ENCODE measurements around the gene GPR183.

The GPR183 gene

DNA sequence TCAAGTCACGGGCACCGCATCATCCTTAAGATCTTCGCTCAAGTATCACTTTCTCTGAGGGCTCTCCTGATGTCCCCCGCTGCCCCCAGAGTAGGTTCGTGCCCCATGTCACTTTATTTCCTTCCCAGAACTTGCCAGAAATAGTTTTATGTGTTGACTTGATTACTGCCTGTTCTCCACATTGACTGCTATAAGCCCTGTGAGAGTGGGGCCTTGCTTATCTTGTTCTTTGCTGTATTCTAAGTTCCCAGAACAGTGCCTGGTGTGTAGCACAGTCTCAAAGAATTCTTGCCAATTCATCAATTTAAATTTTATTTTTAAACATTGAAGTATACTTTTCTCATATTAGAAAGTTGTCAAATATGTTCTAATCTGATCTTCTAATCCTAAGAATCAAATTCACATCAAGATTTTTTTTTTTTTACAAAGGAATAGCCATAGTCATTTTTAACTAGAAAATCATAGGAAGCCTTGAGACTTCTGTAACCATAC, 32.1 kb upstream of the GPR183 start:
- DNase-seq: no peak

DNA sequence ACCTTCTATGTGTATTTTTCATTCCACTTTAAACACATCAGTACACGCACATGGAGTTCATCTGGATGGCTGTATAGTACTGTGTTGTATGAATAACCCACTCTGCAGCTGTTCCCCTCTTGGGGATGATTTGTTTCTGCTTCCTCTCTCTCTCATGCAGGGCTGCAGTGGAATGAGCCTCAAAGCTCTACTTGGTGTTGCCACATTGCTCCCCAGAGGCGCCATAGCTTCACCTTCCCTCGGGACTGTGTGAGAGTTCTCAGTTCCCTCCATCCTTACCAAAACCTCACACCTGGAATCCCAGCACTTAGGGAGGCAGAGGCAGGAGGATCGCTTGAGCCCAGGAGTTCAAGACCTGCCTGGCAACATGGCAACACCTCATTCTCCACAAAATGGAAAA, 28.4 kb upstream of the GPR183 start:
- DNase-seq: no peak

DNA sequence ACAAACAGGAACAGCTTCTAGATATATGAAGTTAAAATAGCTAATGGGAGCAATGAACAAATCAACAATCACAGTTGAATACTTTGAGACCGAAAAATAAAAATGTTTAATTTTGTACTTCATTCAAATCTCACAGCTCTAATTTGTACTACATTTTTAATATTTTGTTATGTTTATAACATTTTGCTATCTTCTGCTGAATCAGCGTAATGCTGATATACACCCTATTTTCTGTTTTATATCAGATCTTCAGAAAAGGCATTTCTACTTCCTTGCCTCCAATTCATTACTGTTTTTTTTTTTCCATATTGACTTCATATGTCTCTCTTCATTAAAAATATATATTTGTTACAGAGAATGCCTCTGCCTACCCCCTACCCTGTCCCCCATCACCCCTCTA, 27.9 kb upstream of the GPR183 start:
- DNase-seq: no peak

DNA sequence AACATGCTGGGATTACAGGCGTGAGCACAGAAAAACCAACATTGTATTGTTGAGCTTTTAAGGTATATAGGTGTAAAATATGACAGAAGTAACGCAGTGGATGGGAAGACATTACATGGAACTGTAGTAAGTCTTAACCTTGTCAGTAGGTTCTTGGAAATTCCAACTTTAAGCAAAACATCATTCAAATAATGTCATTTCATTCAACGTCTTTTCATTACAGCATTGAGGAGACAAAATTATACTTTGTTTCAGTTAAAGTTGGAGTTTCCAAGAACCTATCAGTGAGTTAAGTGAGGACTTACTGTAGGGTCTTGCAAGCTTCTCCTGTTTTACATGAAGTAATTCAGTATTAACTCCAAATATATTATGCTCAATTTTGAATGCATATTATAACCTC, 27.0 kb upstream of the GPR183 start:
- DNase-seq: no peak

DNA sequence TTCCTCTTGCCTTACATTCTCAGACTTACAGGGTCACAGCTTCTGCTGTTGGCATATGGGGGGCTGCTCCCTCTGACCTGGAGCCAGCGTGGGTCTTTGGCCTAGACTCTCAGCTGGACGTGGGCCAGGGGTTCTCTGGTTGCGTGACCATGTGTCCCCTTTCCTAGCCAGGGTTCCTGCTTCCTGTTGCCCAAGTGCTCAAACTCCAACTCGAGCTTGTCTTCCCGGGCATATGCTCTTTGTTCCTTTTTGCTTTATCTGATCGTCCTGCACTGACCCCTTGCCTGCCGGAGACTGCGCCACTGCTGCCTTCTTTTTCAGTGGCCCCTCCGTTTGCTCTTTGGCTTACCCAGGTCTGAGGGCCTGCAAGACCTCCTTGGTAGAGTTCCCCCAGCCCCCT, 25.3 kb upstream of the GPR183 start:
- no peak for DNase-seq

DNA sequence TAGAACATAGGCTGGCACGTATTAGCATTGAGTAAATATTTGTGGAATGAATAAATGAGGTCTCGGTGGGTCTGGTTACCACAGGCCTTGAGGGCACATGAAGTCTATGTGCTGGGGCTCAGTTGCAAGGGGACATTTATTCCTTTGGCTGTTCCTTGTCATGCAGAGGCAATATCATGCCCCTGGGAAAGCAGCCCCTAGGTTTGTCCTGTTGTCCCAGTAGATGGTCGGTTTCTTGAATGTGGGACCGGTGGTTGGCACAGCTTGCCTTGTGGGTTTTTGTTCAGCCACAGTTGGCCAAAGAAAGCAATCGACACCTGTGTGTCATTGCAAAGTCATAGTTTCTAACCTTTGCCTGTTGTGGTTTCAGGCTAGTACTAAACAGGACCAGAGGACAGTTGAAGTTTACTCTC, 24.7 kb upstream of the GPR183 start:
- DNase-seq: no peak

DNA sequence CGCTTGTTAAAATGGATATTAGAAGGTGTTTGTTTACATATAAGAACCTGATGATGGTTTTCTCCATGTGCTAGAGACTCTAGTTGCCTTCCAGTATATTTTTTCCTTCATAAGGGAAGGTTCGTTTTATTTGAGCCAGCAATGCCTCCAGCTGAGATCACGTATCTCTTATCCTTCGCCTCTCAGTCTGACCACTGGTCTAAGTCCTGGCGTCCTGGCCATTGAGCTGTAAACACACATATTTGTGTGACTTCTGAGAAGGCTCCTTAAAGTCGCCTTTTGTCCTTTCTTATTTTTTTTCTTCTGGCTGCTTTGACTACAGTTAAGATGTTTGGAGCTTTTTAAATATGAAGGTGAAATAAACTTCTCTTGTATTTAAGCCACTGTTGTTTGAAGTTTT, 23.7 kb upstream of the GPR183 start:
- no peak for DNase-seq

DNA sequence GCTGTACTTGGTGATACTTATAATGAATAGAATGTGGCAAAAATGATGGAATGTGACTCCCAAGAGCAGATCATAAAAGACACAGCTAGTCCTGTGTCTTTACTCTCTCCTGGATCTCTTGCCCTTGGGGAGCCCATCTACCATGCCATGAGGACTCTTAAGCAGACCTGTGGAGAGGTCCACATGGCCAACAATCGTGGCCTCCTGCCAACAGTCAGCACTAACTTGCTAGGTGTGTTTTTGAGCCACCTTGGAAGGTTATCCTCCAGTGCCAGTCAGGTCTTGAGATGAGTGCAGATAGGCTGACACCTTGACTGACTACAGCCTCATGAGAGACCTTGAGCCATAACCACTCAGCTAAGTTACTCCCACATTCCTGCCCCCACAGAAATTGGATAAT, 22.3 kb upstream of the GPR183 start:
- no peak for DNase-seq

DNA sequence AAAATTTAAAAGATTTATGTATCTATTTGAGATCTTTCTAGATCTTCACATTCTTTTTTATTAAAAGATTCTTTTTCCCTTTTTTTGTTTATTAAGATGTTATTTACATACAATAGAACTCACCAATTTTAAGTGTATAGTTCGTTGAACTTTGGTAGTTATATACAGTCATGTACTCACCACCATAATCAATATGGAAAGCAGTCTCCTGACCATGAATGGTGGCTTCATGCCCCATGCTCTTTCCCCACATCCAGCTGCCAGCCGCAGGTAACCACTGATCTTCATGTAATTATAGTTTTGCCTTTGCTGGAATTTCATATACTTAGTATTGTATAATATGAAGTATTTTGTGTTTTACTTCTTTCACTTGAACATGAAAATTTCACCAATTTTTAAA, 20.6 kb upstream of the GPR183 start:
- DNase-seq: no peak

DNA sequence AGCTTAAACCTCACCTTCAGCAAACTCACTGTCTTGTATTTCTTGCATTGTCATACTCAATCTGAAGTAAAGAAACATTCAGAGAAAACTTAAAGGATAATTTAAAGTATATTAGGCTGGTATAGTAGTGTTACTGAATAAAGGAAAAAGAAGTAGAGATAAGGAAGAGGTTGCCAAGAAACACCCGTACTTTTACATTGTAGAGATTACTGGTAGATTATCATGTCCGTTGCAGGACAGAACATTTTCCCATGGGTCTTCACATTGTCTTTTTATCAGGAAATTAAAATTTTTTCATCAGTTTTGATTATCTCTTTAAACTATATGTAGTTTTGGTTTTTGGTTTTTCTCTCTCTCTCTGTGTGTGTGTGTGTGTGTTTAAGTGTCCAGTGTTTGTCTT, 19.9 kb upstream of the GPR183 start:
- no peak for DNase-seq

DNA sequence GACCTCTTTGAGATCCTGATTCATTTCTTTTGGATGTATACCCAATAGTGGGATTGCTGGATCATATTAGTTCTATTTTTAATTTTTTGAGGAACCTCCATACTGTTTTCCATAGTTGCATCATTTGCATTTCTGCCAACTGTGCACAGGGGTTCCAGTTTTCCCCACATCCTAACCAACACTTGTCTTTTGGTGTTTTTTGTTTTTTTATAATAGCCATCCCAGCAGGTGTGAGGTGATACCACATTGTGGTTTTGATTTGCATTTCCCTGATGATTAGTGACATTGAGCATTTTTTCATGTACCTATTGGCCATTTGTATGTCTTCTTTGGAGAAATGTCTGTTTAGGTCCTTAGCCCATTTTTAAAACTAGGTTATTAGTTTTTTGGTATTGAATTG, 18.8 kb upstream of the GPR183 start:
- DNase-seq: no peak

DNA sequence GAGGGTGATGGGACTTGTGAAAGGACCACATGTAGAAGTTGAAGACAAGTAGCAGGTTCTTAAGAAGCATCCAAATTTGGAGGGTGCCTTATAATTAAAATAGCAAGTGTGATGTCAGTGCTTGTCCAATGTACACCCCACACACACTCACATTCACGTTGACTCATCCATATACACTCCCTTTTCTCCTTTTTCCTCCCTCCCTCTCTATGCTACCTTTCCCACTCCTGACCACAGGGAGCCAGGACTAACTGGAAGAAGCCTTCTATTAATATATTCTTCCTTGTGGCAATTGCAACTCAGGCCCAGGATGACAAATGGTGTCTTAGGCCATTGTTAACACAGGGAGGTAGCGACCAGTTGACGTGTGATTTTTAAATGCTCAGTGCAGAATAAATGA, 16.3 kb upstream of the GPR183 start:
- DNase-seq: no peak

DNA sequence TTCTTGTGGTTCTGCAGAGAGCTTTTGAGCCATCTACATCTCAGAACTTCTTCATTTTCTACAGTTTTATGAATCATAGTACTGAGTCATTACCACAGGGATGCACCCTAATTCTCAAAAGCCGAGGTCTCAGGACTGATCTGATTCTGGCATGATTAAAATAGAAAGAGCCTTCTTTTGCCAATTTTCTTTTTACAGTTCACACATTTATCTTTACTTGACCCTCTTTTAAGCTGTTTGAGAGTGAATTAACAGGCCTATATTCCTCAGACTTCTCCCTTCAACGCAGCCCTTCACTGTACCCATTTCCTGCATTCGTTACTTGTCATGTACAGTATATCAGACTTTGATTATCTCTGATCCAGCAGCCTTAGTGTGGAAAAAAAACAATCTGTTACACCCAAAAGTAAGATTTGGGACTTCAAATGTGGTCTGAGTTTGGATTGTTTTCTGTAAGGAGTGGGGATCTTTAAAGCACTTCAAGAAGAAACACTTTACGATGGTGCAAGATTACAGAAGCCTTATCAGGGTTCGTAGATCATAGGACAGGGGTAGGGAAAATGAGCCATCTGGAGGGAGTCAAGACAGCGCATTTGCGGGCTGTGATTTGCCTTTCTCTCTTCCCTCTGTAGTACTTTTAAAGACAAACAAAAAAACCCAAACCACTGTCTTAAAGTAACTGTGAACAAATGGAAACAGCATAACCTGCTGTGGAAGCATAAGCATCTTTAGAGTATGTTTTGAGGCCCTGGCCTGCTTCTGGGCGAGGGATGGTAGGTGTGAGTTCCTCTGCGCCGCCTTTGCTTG, 15.3 kb upstream of the GPR183 start:
- DNase-seq: peak in 1 of 2 donors; percentile 52

DNA sequence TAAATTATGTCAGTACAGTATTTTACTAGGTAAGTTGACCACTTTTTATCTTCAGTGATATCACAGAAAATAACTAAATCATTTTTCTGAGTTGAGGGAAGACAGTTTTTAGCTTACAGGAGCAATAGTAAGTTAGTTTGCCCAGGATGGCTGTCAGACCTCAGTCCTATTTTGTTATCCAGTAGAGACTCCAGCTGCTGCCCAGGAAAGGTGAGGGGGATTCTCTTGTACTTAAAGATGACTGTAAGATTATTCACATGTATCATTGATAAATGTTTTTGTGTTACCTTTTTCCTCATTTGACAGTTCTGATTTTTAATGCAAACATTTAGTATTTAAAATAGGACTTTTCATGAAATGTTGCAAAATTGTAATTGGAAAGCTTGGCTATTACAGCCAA, 14.5 kb upstream of the GPR183 start:
- no peak for DNase-seq

DNA sequence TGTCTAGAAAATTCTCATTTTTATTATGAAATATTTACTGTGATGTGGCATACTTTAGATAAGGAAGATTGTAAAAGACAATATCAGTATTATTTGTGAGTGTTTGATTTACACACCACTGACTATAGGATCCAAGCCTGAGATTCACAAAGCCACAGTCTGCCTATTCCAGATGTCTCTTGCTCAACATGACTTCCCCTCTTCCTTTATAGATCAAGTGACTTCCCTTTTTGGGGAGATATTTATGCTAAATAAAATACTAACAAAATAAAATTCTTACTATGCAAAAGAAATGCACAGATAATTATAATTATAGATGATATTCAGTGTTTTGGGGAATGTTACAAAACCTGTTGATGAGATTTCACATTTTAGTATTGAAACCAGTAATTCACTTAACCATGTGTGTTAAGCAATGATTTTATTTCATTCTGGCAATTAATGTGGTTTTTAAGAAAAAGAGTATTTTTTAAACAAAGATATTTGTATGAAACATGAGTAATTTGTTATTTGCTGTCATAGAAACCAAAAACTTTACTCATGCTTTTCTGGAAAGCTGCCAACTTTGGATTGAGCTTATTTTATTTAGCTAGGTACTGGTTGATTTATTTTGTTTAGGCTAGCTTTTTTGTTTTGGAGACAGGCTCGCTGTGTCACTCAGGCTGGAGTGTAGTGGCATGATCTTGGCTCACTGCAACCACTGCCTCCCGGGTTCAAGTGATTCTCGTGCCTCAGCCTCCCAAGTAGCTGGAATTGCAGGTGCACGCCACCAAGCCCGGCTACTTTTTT, 13.7 kb upstream of the GPR183 start:
- no peak for DNase-seq

DNA sequence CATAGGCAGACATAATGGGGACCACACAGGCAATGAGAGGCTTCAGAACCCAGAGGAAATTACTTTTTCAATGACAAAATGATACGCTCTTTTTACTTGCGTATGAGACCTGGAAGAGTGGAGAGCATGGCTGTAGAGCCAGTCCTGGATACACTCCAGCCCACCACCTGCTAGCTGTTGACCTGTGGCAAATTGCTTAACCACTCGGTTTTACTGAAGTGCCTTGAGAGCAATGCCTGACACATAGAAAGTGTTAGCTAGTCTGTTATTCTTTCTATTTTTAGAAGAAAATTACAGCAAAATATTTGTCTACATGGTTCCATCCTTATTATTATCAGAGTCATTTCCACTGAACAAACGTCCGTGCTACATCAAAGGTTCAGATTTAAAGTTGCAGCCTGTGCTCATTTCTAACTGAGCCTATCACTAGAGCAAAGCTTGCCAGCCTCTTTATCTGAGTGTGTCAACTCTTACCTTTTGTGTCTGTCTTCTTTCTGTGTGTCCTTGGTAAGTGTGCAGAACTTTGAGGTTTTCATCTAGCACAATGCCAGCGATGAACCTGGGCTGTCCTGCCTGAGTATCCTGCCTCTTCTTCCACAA, 9.6 kb upstream of the GPR183 start:
- no peak for DNase-seq

DNA sequence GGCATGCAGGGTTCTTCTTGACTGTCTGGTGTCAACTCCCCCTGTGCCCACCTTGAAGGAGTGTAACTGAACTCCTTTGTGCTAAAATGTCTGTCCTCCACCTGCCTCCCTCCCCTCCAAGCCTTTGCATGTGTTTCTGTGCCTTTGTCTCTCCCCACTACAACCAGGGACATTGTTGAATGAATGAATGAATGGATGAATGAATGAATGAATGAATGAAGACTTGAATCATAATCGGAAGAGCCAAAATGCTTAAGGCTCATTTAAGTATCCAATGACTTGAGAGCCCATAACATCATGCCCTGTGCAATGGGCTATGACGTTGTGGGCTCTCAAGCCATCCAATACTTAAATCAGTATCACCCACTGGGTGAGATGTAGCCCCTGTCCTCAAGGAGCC, 9.0 kb upstream of the GPR183 start:
- no peak for DNase-seq

DNA sequence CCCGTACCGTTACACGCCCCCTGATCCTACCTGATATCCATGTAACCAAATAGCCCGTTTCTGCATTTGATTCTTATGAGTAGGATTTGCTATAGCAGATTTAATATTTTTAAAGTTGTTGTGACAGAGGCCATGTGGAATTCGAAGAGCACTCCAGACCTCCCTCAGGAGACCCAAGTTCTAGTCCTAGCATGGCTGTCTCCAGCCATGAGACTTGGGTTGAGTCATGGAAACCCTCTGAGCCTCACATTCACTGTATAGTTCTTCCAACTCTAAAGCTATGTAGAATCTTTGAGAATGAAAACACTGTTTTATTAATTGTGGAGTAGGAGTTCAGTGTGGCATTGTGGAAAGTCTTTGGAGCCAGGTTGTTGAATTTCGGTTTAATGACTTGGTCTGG, 8.0 kb upstream of the GPR183 start:
- DNase-seq: no peak

DNA sequence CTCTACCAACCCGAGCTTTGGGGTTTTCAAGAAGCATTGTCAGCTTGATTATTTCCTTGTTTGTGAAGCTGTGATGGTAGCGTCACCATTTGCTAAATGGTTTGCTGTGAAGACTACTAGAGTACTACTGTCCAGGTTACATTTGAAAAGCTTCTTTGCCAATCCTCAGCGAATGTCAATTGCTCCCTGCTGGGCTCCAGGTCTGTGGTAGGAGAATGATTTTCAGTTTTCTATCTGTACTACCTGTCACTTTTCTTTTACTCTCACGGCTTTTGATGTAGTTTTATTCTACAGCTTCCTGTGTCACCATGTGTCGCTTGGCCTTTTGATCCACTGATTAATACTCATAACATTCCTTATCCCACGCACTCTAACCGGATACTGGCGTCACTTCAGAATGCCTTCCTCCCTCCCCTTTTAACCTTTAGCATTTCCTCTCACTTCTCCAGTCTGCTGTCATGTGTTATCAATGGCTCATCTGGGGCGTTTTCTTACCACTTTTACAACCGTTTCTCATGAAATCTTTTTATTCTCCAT, 7.5 kb upstream of the GPR183 start:
- DNase-seq: peak; percentile 61 to 71

DNA sequence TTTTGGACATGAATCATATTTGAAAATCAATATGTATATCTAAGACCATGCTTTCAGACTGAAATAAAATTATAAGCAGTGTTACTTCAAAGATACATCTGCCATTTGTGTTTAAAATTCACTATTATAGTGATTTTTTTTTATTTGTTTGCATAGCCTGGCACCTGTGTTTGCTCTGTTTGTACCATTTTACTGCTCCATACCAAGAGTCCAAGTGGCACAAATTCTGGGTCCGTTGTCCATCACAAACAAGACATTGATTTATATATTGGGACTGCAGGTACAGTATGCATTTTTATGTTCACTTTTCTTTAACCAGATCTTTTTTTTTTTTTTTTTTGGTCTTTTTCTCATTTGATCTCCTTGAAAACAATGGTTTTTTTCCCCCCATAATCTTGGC, 6.7 kb upstream of the GPR183 start:
- no peak for DNase-seq

DNA sequence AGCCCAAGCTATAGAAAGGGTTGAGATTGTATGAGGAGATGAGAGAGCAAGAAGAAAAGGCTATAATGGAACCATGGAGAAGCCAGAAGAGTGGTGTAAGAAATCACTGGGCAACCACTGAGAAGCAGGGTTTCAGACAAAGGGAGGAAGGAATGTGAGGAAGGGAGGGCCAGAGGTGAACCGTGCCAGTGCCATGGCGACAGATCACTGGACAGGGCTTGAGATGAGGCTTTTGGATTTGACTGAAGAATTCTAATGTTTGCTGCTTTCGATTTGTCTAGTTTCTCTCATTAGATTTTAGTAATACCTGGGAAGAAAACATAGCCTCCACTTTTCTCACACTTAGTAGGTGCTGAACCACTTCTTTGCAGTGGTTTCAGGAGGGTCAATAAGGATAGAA, 6.3 kb upstream of the GPR183 start:
- no peak for DNase-seq

DNA sequence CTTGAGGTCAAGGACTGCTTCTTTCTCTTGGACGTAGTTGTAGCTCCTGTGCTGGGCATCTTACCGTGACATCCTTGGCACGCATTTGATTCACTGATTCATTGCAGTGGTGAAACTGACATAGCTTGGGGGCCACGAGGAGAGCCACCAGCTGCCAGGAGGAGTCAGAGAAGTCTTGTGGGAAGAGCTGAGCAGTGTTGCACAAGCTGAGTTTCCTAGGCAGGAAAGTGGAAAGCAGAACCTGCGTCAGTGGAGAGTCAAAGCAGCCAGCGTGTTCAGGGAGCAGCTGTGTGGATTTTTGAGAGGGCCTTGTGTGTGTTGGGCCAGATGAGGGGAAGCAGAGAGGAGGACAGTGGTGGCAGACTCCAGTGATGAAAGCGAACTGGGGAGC, 5.3 kb upstream of the GPR183 start:
- DNase-seq: no peak

DNA sequence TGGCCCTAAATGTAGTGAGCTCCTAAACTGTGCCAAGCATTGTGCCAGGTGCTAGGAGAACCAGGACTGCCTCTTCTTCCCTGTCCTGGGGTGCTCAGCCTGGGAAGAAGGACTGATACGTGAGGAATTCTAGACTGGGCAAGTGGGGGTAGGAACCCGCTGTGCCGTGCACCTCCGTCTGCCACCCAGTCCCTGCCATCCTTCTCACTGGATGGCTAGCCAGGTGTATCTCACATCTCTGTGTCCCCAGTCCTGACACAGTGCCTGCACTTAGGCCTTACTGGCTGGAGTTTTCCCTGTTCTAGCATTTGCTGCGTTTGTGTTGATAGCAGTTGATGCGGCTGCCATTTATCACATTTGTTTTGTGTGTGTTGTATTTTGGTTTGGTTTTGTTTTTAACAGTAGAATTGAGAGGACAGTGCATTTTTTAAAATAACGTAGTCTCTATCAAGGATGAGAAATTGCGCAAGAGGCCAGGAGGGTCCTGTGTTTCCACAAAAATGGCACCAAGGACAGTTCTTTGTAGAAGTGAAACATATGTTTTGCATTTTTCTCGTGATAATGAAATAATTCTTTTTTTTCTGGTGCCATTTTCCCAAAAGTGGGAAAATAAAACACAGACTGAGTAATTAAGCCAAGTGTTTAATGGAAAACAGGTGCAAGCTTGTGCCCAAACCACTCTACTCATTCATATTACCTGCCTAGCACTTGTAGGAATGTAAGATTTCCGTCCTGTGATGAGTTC, 4.7 kb upstream of the GPR183 start:
- DNase-seq: no peak

Measured in stimulated activated CD4-positive, alpha-beta T cell treated with anti-CD3 and anti-CD28 coated beads, Interleukin-2, amount 100 ng/mL, for 24 hours (primary cell).